RPMI7951 (cell line): ENCODE results near the gene DNAL4. TPM values are rescaled to one million over a fixed set of nuclear protein-coding genes. Genes with fewer than 3 reads are reported as not detected.

Experiments used
- DNase-seq: peaks from one replicate; pipeline ENCODE4 v3.0.0-alpha.2; 2012; ENCODE audit warnings: low read depth
- total RNA-seq: library from RNA; depleted of rRNA; stranded (reverse); fragments of >200 nt; shearing (Covaris generic); gene quantifications from 2 replicates; pipeline ENCODE4 v1.2.3, GENCODE V29; 2014

DNAL4 gene
- total RNA-seq, 1 experiment from 2014 or later, result 9.5 TPM

DNA sequence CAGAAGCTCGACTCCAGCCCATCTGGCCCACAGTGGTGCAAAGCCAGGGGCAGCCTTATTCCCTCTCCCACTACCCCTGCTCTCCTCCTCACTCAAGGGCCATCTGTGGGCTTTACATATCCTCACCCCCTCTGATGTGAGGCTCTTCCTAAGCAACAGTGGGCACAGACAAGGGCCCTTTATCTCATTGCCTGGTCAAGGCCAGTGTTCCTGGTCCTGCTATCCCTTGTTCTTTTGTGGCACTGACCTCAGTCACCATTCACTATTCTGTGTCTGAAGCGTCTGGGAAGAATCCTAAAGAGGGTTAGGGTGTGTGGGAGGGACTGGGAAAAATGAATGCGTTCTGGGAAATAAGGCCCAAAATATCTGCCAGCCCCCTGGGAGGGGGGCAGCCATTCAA, 7.3 kb downstream of the DNAL4 start:
- DNase-seq, result no peak

DNA sequence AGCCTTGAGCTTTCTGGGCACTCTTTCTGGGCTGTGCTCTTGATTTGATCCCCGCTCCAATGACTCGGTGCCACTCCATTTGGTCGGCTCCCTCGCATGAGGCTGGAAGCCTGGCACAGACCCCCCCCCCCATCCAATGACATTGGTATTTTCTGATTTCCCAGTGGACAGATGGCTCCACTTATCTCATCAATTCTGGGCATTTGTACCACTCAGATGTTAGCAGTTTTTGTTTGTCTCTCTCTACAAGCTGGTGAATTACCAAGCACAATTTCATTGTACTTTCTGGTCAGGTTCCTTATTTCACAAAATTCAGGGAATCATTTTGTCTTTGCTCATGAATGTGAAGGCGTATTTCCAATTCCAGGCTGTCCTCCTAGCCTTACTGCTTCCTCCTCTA, 9.1 kb downstream of the DNAL4 start:
- no peak for DNase-seq

DNA sequence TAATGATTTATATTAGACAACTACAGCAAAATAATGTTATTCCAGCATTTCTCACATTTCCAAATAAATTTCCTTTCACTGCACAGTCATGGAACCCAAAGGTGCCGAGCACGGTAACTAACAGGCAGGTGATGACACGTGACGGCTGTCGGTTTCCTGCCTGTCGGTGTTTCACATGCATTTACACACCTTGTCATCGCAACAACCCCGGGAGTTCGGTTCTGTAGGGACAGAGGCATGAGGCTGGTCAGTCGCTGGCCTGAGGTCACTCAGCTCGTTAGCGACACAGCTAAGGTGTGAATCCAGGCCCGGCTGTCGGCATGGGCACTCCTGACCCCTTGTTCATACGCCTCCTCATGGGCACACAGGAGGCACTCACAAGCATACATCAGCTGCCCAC, 9.9 kb downstream of the DNAL4 start:
- no peak for DNase-seq

DNA sequence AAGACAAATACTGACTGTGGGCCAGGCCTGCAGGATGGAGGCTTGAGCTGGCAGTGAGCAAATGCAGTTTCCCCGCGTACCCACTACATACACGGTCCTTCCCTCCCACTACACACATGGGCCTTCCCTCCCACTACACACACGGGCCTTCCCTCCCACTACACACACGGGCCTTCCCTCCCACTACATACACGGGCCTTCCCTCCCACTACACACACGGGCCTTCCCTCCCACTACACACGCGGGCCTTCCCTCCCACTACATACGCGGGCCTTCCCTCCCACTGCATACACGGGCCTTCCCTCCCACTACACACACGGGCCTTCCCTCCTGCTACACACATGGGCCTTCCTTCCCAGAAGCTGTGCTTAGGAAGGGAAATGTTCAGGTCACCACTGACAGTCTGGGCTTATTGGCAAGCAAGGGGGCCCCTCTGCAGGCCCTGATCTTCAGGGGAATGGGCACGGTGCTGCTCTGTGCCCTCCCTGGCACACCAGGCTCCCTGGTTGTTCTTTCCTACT, 10.8 kb downstream of the DNAL4 start:
- no peak for DNase-seq

DNA sequence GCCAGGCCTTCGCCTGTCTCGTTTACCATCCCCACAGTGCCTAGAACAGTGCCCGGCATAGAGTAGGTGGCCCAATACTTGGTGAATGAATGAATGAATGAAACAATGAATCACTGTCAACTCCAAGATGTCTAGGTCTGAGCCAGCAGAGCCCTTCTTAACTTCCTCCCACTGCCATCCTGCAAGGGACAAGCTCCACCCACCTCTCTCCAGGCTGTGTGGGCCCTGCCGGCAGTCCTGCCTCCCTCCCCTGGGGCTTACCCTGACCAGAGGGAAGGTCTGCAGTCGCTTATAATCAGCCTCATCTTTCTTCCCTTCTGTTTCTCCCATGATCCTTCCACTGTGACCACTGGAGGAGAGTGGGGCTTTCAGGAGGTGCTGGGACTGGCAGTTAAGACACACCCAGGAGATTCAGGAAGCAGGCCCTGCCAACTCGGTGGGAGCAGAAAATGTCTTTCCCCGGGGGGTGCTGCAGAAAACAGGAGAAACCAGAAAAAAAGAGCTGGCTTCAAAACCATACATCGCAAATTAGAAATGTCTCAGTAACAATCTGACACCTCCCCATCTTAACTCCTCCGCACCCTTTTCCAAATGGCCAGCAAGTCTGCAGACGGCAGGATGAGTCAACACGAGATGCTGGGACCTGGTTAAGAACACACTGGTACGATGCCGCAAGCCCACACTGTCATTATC, 11.4 kb downstream of the DNAL4 start:
- DNase-seq, result peak; percentile 66

DNA sequence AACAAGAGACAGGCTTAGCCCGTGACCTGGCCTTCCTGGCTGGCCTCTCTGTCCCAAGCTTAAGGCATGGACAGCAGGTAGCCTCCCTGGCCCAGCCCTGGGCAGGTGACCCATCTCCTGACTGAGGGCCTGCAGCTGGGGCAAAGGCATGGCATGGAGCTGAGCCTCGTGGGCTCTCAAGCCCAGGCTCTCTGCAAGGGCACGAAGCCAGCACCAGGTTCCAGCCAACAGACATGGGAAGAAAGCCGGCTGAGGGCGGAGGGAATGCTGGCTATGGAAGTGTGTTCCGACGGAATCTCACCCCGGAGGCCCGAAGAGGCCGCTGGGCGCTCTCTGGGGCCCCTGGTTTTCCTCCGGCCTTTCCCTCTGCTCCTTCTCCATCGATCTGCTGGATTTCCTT, 12.9 kb downstream of the DNAL4 start:
- no peak for DNase-seq

DNA sequence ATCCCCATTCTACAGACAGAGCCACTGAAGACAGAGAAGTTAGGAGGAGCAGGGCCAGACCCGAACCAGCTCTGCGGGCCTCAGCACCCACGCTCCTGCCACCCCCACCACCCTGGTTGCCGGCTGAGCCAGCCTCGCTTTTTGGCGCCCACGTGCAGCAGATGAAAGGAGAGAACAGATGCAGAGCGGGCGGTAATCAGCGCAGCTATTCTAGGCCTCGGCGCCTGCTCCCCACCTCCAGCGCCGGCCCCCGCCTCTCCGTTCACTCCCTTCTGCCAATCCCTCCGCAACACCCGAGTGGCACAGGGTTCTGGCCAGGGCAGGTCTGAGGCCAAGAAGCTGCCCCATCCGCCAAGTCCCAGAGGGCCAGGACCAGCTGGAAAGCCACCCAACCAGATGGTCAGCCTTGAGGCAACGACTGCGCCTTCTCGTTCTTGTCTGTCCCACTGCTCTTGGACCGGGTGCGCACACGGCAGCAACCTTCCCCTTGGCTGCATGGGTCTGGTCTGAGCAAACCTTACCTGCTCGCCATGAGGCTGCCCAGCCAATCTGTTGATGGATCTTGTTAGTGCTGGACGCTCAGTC, 16.8 kb downstream of the DNAL4 start:
- DNase-seq, result no peak

DNA sequence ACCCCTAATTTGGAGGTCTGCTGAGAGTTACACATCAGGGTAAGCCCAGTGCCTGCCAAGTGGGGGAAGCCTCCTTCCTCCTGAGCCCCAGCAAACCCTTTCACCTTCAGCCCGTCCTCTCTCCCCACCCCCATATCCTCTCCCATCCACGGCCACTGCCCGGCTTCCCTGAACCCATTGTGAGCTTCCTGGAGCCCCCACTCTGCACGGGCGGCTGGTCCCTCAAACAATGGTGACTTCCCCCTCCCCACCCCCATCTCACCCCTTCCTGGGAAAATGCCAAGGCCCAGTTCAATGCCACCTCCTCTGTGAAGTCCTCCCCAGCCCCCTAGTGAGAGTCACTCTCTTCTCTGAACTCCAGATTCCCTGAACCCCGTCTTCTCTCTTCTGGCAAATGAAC, 17.9 kb downstream of the DNAL4 start:
- DNase-seq, result no peak

DNA sequence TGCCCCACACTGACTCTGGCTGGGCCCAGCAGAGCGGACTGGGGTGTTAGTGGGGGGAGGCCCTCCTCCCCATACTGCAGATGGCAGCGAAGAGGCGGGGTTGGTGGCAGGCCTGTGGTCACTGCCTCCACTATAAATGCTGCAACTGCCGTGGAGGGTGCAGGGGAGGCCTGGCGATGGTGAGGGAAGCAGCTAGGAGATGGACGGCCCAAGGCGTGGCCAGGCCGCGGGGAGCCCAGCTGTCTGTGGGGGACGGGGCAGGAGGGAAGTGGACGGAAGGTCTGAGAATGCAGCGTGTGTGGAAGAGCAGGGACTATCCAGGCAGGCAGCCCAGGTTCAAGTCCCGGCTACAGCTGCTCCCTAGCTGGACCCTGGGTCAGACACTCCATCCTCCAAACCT, 18.3 kb downstream of the DNAL4 start:
- DNase-seq, result no peak

DNA sequence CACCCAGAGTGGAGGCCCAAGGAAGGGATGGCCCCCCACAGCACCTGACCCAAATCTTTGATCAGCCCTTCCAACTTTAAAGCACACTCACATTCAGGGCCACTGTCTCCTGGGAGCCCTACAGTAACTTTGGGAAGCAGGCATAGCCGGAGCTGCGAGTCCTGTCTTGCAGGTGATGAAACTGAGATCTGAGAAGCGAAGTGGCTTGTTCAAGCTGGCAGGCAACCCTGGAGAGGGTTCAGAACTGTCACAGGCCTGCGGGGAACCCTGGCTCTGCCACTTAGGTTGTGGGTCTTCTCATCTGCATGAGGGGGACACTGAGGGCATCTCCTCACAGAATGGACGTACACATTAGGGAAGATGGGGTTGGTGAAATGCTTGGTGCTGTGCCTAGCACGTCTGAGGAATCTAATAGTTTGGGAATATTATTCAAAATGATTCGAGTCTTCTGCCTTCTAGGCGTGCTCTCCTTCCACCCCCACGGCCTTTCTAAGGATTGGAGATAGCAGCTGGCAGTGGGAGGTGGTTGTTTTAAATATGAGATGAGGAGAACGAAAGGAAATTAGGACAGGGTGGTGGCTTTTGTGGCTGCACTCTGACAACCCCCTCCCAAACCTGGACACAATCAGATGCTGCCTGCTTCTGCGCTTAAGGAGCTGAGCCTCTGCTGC, 19.3 kb downstream of the DNAL4 start:
- no peak for DNase-seq

DNA sequence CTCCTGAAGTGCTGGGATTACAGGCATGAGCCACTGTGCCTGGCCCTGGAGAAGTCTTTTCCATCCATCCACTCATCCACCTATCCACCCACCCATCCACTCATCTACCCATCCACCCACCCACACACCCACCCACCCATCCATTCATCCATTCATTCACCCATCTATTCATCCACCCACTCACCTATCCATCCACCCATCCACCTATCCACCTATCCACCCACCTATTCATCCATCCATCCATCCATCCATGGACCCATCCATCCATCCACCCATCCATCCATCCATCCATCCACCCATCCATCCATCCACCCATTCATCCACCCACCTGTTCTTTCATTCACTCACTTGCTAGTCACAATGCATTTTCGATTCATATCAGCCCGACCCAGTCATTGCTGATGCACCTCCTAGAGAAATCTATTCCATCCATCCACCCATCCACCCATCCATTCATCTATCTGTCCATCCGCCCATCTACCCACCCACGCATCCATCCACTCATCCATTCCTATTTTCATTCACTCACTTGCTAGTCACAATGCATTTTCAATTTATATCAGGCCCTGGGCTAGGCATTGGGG, 20.5 kb downstream of the DNAL4 start:
- DNase-seq, result no peak

DNA sequence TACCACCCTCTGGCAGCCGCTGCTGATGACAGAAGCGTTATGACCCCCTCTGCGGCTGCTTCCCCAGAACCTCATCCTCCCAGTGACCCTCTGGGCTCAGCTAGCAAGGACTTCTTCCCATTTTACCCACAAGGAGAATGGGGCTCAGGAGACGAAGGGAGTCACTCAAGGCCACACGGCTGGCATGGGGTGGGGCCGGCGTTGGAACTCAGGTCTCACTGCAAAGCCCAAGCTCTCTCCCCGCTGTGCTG, 21.4 kb downstream of the DNAL4 start:
- DNase-seq, result no peak

DNA sequence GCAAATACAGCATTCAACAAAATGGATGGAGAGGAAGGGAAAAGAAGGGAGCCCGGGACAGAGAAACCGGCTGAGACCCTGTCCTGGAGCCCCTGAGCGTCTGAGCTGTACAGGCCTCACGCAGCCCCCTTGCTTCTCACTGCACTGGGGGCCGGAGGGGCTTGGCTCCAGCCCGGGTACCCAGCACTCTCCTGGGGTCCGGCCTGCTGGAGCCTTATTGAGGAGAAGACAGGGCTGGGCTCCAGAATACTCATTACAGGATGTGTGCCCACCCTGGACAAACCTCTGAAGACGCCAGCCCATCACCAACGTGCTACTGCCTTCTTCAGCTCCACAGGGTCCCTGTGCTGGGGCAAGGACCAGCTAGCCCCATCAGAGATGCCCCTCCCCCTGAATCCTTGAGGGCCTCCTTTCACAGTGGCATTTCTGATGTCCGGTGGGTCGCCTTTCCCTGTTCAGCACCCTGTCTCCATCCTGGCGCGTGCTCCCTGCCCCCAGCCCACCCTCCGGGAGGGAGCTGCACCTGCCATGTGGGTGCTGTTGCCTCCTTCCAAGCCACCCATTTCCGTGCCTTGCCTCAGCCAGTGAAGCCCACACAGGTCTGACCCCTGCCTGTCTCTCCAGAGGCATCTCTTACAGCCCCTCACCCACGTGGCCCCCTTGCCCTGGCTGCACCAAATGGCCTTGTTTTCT, 23.5 kb downstream of the DNAL4 start:
- no peak for DNase-seq

DNA sequence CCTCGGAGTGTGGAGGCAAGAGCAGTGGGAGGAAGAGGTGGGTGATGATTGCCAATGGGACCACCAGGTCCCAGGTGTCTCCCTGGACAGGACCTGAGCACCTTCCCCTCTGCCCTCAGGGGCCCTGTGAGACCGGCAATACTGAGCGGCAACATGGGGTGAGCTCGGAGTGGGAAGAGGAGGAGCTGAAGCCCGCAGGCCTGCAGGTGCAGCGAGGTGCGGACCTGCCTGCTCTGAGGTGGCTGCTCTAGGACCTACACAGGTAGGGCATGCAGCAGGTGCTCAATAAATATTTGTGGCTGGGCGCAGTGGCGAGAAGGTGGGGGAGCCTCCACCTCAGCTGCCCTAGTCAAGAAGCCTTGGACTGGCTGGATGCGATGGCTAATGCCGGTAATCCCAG, 25.9 kb downstream of the DNAL4 start:
- no peak for DNase-seq

DNA sequence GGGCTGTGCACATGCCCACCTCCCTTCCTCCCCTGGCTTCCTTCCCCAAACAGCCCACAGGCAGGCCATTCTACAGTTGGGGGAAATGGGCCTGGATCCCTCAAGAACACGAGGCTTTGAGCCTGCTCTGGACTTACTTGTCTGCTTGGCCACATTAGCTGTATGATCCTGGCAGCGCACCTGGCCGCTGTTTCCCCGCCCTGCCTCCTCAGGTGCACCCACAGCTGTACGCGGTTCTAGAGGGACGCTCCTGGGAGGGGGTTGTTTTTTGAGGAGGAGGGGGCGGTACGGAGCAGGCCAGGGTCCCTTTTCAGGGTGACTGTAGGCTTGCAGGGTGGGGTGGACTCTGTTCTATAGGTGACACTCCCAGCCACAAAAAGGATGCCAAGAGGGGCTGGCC, 26.6 kb downstream of the DNAL4 start:
- DNase-seq, result no peak

DNA sequence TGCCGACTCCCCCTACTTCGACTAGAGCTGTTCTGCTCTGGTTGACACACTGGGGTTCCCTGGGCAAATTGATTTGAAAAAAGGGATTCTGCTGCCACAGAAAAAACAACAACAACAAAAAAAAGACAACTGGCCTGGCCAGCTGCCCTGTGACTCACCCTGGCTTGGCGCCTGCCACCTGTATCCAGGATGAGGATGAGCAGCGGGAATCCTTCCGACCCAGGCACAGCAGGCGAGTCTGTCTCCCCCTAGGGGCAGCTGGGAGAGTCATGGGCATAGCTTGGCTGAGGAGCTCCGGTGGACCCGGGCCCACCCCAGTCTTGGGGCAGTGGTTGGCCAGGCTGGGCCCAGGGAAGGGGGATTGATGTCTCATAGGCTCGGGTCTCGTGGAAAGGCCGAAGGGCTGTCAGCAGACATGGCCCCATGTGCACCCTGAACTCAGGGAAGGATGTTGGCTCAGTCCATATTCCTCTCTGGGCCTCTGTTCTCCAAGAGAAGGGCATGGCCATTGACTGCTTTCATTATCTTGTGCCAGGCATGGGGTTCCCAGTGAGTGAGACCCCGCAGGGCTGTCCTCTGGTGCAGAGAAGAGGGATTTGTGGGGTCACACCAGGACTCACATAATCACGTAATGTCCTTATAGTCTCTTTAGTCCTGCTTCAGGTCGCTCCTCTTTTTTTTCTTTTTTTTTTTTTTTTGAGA, 27.7 kb downstream of the DNAL4 start:
- peak; percentile 67 for DNase-seq

DNA sequence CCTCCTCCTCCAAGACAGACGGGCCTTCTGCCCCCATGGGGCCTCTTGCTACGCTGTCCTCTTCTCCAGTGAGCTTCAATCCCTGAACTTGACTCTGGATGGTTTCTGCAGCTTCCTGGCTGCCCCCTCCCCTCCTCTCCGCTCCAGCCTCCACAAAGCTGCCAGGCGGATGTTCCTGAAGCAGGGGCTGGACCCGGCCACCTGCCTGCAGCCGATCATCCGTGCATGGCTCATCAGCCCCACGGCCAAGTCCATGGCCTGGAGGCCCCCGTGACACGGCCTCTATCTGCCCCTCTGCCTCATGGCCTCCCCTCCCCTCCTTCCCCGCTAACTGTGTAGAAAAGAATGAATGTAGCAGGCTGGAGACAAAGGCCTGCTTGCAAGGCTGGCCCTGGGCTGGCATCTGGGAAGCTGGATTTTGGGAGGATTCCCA, 31.4 kb downstream of the DNAL4 start:
- no peak for DNase-seq

DNA sequence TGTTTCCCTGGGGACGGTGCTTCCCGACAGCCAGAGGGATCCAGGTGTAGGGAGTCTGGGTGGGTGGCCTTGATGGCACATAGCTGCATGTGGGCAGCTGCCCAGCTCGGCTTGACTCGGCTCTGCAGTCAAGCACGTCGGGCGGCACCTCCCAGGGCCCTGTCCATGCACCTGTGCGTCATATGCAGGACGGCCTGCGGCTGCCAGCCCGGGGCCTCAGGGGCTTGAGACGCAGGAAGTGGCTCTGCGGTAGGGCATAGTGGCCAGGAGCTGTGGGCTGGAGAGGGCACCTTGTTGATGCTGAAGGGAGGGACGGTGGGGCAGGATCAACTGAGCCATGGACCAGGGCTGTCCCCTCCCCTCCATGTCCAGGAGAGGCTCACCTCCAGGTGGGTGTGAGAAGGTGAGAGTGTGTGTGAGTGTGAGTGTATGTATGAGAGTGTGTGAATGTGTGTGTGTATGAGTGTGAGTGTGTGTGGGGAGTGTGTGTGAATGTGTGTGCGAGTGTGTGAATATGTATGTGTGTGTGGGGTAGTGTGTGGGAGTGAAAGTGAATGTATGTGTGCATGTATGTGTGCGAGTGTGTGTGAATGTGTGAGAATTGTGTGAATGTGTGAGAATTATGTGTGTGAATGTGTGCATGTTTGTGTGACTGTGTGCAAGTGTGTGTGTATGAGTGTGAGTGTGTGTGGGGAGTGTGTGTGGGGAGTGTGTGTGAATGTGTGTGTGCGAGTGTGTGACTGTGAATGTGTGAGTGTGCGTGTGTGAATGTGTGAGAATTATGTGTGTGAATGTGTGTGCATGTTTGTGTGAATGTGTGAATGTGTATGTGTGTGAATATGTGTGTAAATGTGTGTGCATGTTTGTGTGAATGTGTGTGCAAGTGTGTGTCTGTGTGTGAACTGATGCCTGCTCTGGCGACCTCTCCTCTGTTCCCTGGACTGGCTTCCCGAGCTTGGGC, 32.5 kb downstream of the DNAL4 start:
- no peak for DNase-seq

DNA sequence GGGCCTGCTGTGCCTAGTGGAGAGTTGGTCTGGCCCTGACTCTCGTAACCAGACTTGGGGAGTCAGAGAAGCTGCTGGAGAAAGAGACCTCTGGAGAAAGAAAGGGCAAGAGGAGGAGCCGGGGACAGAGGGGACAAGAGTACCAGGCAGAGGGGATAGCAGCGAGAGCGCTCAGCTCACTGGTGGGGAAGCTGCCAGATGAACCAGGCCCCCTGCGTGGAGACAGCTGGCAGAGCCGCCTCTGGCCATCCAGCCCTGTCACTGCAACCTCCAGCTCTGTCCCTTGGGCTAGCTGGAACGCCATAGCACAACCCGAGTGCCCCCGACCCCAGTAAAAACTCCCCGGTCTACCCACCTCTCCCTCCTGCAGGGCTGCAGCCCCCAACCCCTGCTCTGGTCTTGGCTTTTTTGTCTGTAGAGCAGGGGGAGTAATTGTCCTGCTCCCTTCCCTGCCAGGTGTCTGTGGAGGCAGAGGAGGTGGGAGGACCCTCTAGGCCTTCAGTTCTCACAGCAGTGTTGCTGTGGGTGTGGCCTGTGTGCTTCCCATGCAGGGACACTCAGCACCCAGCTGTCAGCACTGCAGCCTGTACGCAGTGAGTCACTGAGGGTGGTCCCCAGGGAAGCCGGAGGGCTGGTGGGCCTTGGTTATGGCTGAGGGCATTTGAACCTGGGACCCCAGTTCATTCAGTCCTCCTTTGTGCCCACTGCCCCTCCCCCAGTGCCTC, 33.3 kb downstream of the DNAL4 start:
- no peak for DNase-seq

DNA sequence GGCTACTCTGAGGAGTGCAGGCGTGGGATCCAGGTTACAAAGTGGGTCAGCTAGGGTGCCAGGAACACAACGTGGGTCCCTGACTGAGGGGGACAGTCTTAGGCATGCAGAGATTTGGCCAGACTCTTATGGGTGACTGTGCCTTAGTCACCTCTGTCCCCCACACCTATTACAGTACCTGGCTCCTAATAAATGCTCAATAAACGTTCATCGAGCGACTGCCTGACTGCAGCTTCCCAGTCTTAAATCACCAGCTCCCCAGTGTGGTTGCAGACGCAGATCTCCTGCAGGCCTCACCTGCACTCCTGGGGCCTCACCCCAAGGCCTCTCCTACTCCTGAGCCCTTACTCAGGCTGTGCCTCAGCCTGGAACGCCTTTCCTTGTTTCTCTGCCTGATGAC, 34.9 kb downstream of the DNAL4 start:
- no peak for DNase-seq
